HG03196 (cell line): Measurements from ENCODE around the gene CCDC146.
"Not testable (repeated sequence)": the region's sequence is repeated elsewhere in the genome, so short reads cannot be mapped to it uniquely, and the experiment has no call there.

ENCODE experiments used
- ATAC-seq: cut with Tn5 transposase; IDR thresholded peaks from one replicate; pipeline ENCODE4 v1.9.1; 2021; ENCODE audit not compliant: unreplicated experiment

CCDC146 gene

DNA sequence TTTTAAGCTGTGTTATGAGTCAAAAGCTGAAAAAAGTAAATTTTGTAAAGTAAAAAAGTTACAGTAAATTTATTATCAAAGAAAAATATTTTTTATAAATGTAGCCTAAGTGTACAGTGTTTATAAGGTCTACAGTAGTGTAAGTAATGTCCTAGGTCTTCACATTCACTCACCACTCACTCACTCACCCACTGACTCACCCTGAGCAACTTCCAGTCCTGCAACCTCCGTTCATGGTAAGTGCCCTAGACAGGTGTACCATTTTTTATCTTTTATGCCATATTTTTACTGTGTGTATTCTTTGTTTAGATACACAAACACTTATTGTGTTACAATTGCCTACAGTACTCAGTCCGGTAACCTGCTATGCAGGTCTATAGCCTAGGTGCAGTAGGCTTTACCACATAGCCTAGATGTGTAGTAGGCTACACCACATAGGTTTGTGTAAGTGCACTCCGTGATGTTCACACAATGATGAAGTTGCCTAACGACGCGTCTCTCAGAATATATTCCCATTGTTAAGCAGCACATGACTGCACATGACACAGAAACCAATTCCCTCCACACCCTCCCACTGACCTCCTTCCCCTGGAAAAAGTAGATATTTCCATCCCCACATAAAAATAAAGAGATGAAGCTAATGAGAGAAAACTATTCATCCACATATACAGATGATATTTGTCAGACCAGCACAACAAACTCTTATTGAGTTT lies 122.0 kb downstream of the CCDC146 start:
- ATAC-seq = no peak

- ATAC-seq = no peak
Observed at GRCh38 chr7:77245015-77245755, 122.8 kb downstream of the CCDC146 start.

DNA sequence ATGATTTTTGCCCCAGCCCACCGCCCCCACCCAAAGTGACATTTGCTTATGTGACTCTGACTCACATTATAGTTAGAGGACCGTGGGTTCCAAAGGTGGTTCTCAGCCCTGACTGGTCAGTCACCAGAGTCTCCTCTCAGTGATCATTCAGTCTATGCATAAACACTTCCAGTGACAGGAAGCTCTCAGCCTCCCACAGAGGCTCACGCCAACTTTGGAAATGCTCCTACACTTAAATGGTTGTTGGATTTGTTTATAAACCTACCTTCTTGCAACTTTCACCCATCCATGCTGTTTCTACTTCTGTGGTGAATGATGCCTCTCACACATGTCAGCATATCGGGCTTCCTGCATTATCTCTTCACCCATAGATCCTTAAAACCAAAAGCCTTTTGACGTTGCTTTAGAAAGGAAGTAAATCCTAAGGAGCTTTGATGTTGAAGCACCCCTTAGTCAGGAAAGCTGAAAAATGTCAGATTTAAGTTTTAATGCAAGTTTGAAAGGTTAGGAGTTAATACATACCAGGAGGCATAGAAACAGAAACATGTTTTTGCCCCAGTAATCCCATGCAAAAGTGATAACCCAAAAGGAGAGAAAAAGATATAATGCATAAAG lies 123.7 kb downstream of the CCDC146 start:
- ATAC-seq = no peak

DNA sequence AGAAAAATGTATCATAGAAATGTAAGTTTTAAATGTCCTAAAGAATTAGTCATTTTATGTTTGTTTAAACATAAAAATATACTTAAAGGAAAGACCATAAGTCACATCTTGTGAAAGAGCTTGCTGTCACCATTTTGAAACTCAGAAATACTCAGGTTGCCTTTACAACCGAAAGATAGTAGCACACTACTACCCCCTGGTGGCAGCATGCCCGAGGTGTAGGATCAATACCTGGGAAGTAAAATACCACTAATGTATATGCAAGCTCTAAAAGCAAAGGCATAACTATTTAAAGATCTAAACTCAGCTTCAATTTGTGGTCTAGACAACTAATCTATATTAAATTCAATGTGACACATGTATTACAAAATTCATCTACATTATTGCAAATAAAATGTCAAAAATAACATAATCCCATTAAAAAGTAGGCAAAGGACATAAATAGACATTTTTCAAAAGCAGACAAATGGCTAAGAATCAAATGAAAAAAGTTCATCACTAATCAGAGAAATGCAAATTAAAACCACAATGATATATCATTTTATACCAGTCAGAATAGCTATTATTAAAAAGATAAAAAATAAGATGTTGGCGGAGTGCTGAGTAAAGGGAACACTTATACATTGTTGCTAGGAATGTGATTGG lies 124.9 kb downstream of the CCDC146 start:
- peak; percentile 82 for ATAC-seq

DNA sequence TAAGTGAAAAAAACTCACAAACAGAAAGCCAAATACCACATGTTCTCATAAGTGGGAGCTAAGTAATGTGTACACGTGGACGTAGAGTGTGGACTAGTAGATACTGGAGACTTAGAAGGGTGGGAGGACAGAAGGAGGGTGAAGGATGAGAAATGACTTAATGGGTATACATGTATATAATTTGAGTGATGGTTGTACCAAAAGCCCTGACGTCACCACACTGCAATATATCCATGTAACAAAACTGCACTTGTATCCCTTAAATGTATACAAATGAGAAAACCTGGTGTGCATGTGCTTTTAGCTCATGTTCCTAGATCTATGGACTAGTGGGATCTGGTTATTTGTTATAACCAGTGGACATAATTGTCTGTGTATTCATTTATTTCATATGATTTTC lies 125.7 kb downstream of the CCDC146 start:
- no peak for ATAC-seq

- ATAC-seq = no peak
Observed at GRCh38 chr7:77252506-77252905, 130.1 kb downstream of the CCDC146 start.

- no peak for ATAC-seq
Observed at GRCh38 chr7:77253151-77253550, 130.7 kb downstream of the CCDC146 start.

GRCh38 chr7:77254429-77254828 lies 132.0 kb downstream of the CCDC146 start:
- ATAC-seq = no peak

DNA sequence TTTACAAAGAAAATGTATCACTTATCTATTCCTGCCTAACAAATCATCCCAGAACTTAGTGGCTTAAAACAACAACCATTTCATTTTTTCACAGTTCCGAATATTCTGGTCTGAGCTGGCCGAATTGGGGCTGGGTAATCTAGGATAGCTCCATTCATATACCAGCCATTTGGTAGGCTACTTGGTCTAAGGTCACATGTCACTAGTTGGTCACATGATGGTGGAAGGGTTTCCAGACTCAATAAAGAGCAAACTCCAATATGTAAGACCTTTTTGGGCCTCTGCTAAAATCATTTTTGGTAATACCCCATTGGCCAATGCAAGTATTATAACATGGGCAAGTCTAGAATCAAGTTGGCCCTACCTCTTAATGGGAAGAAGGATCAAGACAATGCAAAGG lies 132.5 kb downstream of the CCDC146 start:
- ATAC-seq = no peak

DNA sequence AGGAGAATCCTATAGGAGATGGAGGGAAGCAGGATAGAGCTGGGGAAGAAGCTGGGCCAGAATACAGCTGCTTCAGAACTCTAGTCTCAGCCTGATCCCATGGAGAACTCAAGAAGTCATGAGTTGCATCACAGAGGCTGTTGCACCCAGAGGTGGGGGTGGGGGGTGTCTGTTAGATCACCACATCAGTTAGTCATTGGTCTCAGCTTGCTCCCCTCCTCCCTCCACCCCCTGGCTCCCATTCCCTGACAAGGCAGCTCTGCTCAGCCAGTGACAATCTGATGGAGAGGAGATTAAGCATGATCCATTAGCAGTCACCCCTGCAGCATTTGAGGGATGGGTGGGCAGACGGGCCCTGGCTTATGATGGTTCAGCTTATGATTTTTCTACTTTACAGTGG lies 135.6 kb downstream of the CCDC146 start:
- no peak for ATAC-seq

GRCh38 chr7:77258593-77258992 lies 136.2 kb downstream of the CCDC146 start:
- no peak for ATAC-seq

GRCh38 chr7:77262316-77262715 lies 139.9 kb downstream of the CCDC146 start:
- ATAC-seq = no peak

- ATAC-seq = no peak
Observed at GRCh38 chr7:77265666-77266065, 143.3 kb downstream of the CCDC146 start.

DNA sequence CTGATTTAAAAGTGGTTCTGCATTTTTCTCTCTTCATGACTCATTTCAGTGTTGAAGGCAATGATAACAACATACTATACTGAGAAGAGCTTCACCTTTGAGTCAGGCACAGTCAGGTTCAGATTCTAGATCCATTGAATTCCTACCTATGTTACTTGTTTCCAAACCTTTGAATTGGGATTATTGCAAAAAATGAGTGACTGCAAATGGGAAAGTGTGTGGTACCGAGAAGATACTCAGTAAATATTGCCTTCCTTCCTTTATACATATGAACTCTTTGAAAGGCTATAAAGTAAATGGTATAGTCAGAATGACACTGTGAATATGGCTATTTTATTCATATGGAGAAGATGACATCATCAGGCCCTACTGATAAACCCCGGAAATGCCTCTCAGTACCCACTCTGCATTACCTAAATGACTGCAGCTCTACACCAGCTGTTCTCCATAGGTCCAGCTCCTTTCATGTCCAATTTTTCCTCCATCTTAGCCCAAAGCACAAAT lies 143.9 kb downstream of the CCDC146 start:
- peak; percentile 77 for ATAC-seq

DNA sequence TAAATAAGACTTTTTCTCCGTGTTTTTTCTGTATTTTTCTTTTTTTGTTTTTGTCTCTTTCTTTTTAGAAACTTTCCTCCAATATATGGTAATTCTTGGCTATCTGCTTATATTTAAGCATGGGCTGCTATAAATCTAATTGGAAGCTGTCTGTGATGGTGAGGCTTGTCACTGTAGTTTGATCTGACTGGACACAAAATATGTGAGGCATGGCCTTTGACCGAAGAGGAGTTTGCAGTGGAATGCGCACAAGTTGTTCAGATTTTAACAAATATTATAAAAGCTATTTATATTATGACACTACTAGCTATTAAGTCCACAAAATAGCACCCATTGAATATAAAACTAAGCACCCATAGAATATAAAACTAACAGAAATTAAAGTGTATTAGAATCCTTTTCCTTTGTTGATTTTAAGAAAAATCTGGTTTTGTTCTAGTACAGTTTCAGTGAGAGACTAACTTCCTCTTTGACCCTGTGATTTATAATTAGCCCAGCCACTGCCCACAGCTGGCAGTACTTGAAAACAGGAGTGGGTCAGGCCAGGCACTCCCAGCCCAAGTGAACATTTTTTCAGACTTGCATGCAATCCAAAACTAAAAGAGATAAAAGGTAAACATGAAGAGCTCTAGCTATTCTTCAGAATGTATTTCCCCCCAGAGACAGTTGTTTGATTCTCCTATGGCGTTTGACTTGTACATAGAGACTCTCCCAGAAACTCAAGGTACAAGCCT lies 147.1 kb downstream of the CCDC146 start:
- peak; percentile 68 for ATAC-seq

GRCh38 chr7:77270094-77270480 lies 147.7 kb downstream of the CCDC146 start:
- no peak for ATAC-seq

DNA sequence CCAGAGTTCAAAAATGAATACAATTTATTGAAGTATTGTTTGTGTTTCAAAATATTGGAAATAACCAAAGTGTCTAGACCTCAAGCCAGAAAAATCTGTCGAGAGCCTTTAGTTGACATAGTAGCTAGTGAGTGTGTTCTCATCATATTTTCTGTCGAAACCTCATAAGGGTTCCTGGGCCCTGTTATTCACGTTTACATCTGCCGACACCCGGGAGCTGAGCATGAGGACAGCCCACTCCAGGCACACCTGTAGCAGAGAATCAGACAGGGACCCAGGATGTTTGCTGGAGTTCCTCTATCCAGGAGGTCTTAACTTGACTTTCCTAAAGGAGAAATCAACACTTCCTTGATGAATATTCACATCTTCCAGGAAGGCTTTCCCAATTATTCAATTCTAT lies 149.4 kb downstream of the CCDC146 start:
- ATAC-seq = no peak

DNA sequence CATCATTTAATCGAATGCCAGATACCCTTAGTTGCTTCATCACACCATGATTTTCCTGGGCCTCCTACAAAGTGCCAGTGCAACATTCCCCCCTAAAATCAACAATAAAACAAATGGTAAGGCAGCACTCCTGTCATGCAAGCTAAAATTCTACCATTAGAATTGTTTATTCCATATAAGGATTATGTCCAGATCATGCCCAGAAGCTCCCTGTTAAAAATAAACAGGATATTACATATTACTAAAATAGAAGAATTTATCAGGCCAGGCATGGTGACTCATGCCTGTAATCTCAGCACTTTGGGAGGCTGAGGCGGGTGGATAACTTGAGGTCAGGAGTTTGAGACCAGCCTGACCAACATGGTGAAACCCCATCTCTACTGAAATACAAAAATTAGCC lies 153.2 kb downstream of the CCDC146 start:
- ATAC-seq = not testable (repeated sequence)

GRCh38 chr7:77276120-77276519 lies 153.7 kb downstream of the CCDC146 start:
- no peak for ATAC-seq

DNA sequence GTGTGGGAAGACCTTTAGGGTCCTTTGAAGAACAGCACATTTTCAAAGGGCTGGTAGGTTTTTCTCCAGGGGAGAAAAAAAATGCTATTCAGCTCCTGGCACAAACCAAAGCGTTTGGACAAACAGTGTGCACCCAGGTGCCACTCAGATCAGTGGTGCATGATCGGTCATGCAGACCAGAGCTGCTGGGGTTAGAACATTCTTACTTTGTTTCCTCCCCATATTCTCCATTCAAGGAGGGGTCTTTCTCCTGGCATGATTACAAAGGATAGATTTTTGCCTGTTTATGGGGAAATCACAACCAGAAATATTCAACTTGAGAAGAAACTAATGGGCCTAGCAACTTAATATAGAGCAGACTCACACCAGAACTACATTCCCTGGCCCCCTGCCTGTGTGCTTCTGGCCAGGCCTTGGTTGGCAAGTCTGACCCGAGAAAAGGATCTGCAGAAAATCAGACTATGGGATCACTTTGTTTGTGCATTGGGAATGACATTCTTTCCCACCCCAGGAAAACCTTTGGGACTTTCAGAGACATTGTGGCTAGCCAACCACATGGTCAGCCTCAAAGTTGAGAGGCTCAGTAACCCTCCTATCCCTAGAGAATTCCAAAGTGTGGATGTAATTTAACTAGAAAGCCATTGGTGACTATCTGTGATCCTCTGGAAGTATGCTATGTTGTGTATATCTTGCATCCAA lies 159.5 kb downstream of the CCDC146 start:
- ATAC-seq = no peak
